Muscle layer of duodenum (tissue), 2 donors: ENCODE results near the gene PTGES2.

Experiments
- H3K27ac ChIP-seq: one replicate; pipeline ENCODE4 v1.7.0; 2013; ENCODE audit warnings: mild to moderate bottlenecking, low read length
- H3K27me3 ChIP-seq: one replicate; pipeline ENCODE4 v1.7.0; 2013; ENCODE audit warnings: low read depth, mild to moderate bottlenecking, control low read depth, low read length
- H3K36me3 ChIP-seq, 2 donors: one replicate each; pipeline ENCODE4 v1.7.0; 2013; ENCODE audit warnings: low read length in 2 of 2, control low read depth in 1 of 2, mild to moderate bottlenecking in 1 of 2; ENCODE audit not compliant: insufficient read depth in 2 of 2, control insufficient read depth in 1 of 2
- H3K4me1 ChIP-seq, 2 donors: one replicate each; pipeline ENCODE4 v1.7.0; 2013; ENCODE audit warnings: low read length in 2 of 2, mild to moderate bottlenecking in 2 of 2, control low read depth in 1 of 2, moderate library complexity in 1 of 2; ENCODE audit not compliant: insufficient read depth in 2 of 2, control insufficient read depth in 1 of 2
- H3K4me3 ChIP-seq, 2 donors: one replicate each; pipeline ENCODE4 v1.7.0; 2013; ENCODE audit warnings: low read length in 2 of 2, low read depth in 1 of 2, mild to moderate bottlenecking in 1 of 2
- H3K9me3 ChIP-seq, 2 donors: one replicate each; pipeline ENCODE4 v1.7.0; 2013; ENCODE audit warnings: low read length in 2 of 2, control low read depth in 1 of 2, mild to moderate bottlenecking in 1 of 2; ENCODE audit not compliant: control insufficient read depth in 1 of 2
- donor health status: healthy.

The PTGES2 gene

GRCh38 chr9:128097543-128098296 lies 29.8 kb downstream of the PTGES2 start:
- Histone ChIP-seq H3K4me1 (peaks cover 24 to 48% of the 10 kb centered on the region in 2 donors), H3K9me3 (no peaks in the 10 kb centered on the region)

GRCh38 chr9:128096616-128097536 lies 30.7 kb downstream of the PTGES2 start:
- Histone ChIP-seq H3K27me3 (no peaks in the 10 kb centered on the region), H3K36me3 (peaks cover 15 to 18% of the 10 kb centered on the region in 2 donors), H3K4me3 (no peak overlapping the region), H3K27ac (peak overlapping the region; percentile 93), H3K9me3 (no peaks in the 10 kb centered on the region), H3K4me1 (peaks cover 24 to 57% of the 10 kb centered on the region in 2 donors)

More at GRCh38 chr9:128097543-128098296, 29.8 kb downstream of the PTGES2 start:
- Histone ChIP-seq H3K27ac (peak overlapping the region; percentile 93), H3K36me3 (peaks cover 23 to 26% of the 10 kb centered on the region in 2 donors), H3K27me3 (no peaks in the 10 kb centered on the region), H3K4me3 (peak overlapping the region; percentile 70 to 84)

- Histone ChIP-seq H3K27me3 (no peaks in the 10 kb centered on the region), H3K9me3 (no peaks in the 10 kb centered on the region), H3K4me1 (peaks cover 24 to 58% of the 10 kb centered on the region in 2 donors), H3K4me3 (peak overlapping the region in 1 of 2 donors; percentile 33), H3K27ac (peak overlapping the region; percentile 98), H3K36me3 (peaks cover 3 to 10% of the 10 kb centered on the region in 2 donors)
Observed at GRCh38 chr9:128094950-128095544, 32.5 kb downstream of the PTGES2 start.

GRCh38 chr9:128094166-128094949 lies 33.2 kb downstream of the PTGES2 start:
- peak overlapping the region in 1 of 2 donors; percentile 33 for H3K4me3 ChIP-seq
- H3K9me3 ChIP-seq, result no peaks in the 10 kb centered on the region
- H3K27ac ChIP-seq, result peak overlapping the region; percentile 98
- peaks cover 3 to 10% of the 10 kb centered on the region in 2 donors for H3K36me3 ChIP-seq
- no peaks in the 10 kb centered on the region for H3K27me3 ChIP-seq
- peaks cover 24 to 52% of the 10 kb centered on the region in 2 donors for H3K4me1 ChIP-seq

- peaks cover 0 to 5% of the 10 kb centered on the region in 2 donors for H3K36me3 ChIP-seq
- peak overlapping the region; percentile 98 for H3K27ac ChIP-seq
- no peak overlapping the region for H3K4me3 ChIP-seq
- no peaks in the 10 kb centered on the region for H3K9me3 ChIP-seq
- no peaks in the 10 kb centered on the region for H3K27me3 ChIP-seq
- H3K4me1 ChIP-seq, result peaks cover 25 to 51% of the 10 kb centered on the region in 2 donors
Observed at GRCh38 chr9:128093011-128093410, 34.5 kb downstream of the PTGES2 start.

GRCh38 chr9:128092199-128092977 lies 35.1 kb downstream of the PTGES2 start:
- peak overlapping the region in 1 of 2 donors; percentile 39 for H3K4me3 ChIP-seq
- H3K4me1 ChIP-seq, result peaks cover 23 to 44% of the 10 kb centered on the region in 2 donors
- no peaks in the 10 kb centered on the region for H3K9me3 ChIP-seq
- H3K27ac ChIP-seq, result peak overlapping the region; percentile 98
- H3K27me3 ChIP-seq, result no peaks in the 10 kb centered on the region
- H3K36me3 ChIP-seq, result peaks cover 0 to 8% of the 10 kb centered on the region in 2 donors

- no peaks in the 10 kb centered on the region for H3K27me3 ChIP-seq
- peaks cover 0 to 8% of the 10 kb centered on the region in 2 donors for H3K36me3 ChIP-seq
- H3K4me3 ChIP-seq, result peak overlapping the region in 1 of 2 donors; percentile 39
- no peaks in the 10 kb centered on the region for H3K9me3 ChIP-seq
- peak overlapping the region; percentile 27 for H3K27ac ChIP-seq
- H3K4me1 ChIP-seq, result peaks cover 23 to 42% of the 10 kb centered on the region in 2 donors
Observed at GRCh38 chr9:128091571-128091970, 36.0 kb downstream of the PTGES2 start.

GRCh38 chr9:128091144-128091543 lies 36.4 kb downstream of the PTGES2 start:
- Histone ChIP-seq H3K27me3 (no peaks in the 10 kb centered on the region), H3K4me3 (peak overlapping the region in 1 of 2 donors; percentile 39), H3K36me3 (peaks cover 0 to 8% of the 10 kb centered on the region in 2 donors), H3K4me1 (peaks cover 23 to 42% of the 10 kb centered on the region in 2 donors), H3K9me3 (no peaks in the 10 kb centered on the region), H3K27ac (no peak overlapping the region)

GRCh38 chr9:128089299-128089698 lies 38.2 kb downstream of the PTGES2 start:
- H3K27me3 ChIP-seq, result no peaks in the 10 kb centered on the region
- H3K4me3 ChIP-seq, result no peak overlapping the region
- peaks cover 14 to 38% of the 10 kb centered on the region in 2 donors for H3K4me1 ChIP-seq
- H3K27ac ChIP-seq, result no peak overlapping the region
- peaks cover 0 to 5% of the 10 kb centered on the region in 2 donors for H3K36me3 ChIP-seq
- H3K9me3 ChIP-seq, result no peaks in the 10 kb centered on the region
